Measurements from ENCODE around the gene ADRA1B.

DNA sequence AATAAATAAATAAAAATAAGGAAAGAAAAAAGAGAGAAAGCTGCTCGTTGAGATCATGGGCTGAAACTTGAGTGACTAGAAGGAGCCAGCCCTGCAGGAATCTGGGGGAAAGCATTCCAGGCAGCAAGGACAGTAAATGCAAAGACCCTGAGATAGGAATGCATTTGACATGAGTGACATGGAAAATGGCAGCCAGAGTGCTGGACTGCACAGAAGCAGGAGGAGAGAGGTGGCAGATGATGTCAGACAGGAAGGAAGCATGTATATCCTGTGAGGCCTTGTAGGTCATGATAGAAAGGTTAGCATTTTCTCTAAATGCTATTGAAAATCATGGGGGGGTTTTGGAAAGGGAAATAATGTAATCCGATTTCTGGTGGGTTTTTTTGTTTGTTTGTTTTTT, 29.1 kb downstream of the ADRA1B start:
- TF ChIP-seq, protein P1, sequence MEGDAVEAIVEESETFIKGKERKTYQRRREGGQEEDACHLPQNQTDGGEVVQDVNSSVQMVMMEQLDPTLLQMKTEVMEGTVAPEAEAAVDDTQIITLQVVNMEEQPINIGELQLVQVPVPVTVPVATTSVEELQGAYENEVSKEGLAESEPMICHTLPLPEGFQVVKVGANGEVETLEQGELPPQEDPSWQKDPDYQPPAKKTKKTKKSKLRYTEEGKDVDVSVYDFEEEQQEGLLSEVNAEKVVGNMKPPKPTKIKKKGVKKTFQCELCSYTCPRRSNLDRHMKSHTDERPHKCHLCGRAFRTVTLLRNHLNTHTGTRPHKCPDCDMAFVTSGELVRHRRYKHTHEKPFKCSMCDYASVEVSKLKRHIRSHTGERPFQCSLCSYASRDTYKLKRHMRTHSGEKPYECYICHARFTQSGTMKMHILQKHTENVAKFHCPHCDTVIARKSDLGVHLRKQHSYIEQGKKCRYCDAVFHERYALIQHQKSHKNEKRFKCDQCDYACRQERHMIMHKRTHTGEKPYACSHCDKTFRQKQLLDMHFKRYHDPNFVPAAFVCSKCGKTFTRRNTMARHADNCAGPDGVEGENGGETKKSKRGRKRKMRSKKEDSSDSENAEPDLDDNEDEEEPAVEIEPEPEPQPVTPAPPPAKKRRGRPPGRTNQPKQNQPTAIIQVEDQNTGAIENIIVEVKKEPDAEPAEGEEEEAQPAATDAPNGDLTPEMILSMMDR (IDR thresholded peaks at IDR 0.05), result no peak
- TF ChIP-seq POLR2A (IDR thresholded peaks at IDR 0.05), result no peak

All from Peyer's patch (tissue), 4 donors.